SK-N-SH (cell line): ENCODE measurements around the gene KCNJ9. TPM values are rescaled to one million over a fixed set of nuclear protein-coding genes. Genes with fewer than 3 reads are reported as not detected.
"Not testable (repeated sequence)": the region's sequence is repeated elsewhere in the genome, so short reads cannot be mapped to it uniquely, and the experiment has no call there.

Experiments used
- CTCF ChIA-PET: fragments of 300-600, 350-600 bp; formaldehyde crosslinking; extraction: SDS; loops from one replicate; lab custom pipeline; 2021; lab: Yijun Ruan, JAX
- POLR2A ChIA-PET: fragments of 350-600 bp; sonication (Branson Sonifier 250); formaldehyde crosslinking; extraction: SDS; loops from one replicate; lab custom pipeline; 2020; ENCODE audit warnings: antibody characterized with exemption, inconsistent platforms; lab: Yijun Ruan, JAX
- DNase-seq: peaks from one replicate; pipeline ENCODE4 v3.0.0; 2012
- H2AFZ ChIP-seq: fragments of 200-600 bp; sonication (generic); 2 replicates; pipeline ENCODE4 v1.8.1; 2016; ENCODE audit warnings: antibody characterized with exemption, mild to moderate bottlenecking, low read depth
- H3F3A ChIP-seq: fragments of 200-600 bp; sonication (generic); replicated peaks from 2 replicates; pipeline ENCODE3; 2016; ENCODE audit warnings: antibody characterized with exemption, mild to moderate bottlenecking; ENCODE audit not compliant: insufficient read depth
- H3K27ac ChIP-seq, 2 experiments: fragments of 200-500 bp in 1 of 2; fragments of 200-600 bp in 1 of 2; sonication (Bioruptor generic) in 1 of 2; sonication (generic), shearing (Covaris generic) in 1 of 2; 2 replicates each; pipeline versions ENCODE4 v1.5.1 to v1.6.1; 2014 to 2016; ENCODE audit warnings: low read depth in 2 of 2, inconsistent platforms in 1 of 2, low read length in 1 of 2, mild to moderate bottlenecking in 1 of 2, mixed read lengths in 1 of 2
- H3K27me3 ChIP-seq: fragments of 200-600 bp; sonication (generic), shearing (Covaris generic); 2 replicates; pipeline ENCODE4 v1.6.1; 2016; ENCODE audit warnings: mixed run types; ENCODE audit not compliant: insufficient read depth
- H3K36me3 ChIP-seq, 2 experiments: fragments of 200-500 bp in 1 of 2; fragments of 200-600 bp in 1 of 2; sonication (Bioruptor generic) in 1 of 2; sonication (generic) in 1 of 2; replicated peaks in 1 of 2; 2 replicates each; pipeline versions ENCODE3 to v1.5.1; 2014 to 2016; ENCODE audit warnings: low read length in 1 of 2, mild to moderate bottlenecking in 1 of 2; ENCODE audit not compliant: insufficient read depth in 2 of 2, control insufficient read depth in 1 of 2
- H3K4me1 ChIP-seq, 2 experiments: fragments of 200-500 bp in 1 of 2; fragments of 200-600 bp in 1 of 2; sonication (Bioruptor generic) in 1 of 2; sonication (generic), shearing (Covaris generic) in 1 of 2; 2 replicates each; pipeline versions ENCODE4 v1.5.1 to v1.6.1; 2014 to 2016; ENCODE audit warnings: low read depth in 1 of 2, low read length in 1 of 2, mixed run types in 1 of 2; ENCODE audit not compliant: insufficient read depth in 2 of 2, control insufficient read depth in 1 of 2
- H3K4me2 ChIP-seq: fragments of 200-600 bp; sonication (generic), shearing (Covaris generic); 2 replicates; pipeline ENCODE4 v1.6.1; 2017; ENCODE audit warnings: mixed run types
- H3K4me3 ChIP-seq, 2 experiments: fragments of 200-500 bp in 1 of 2; fragments of 200-600 bp in 1 of 2; sonication (Bioruptor generic) in 1 of 2; sonication (generic), shearing (Covaris generic) in 1 of 2; 2 replicates each; pipeline versions ENCODE4 v1.5.1 to v1.8.1; 2014 to 2016; ENCODE audit warnings: low read depth in 2 of 2, inconsistent platforms in 1 of 2, low read length in 1 of 2, mild to moderate bottlenecking in 1 of 2, mixed read lengths in 1 of 2, moderate library complexity in 1 of 2
- H3K79me2 ChIP-seq: fragments of 200-600 bp; sonication (generic); 2 replicates; pipeline ENCODE4 v1.8.1; 2017; ENCODE audit warnings: mild to moderate bottlenecking; ENCODE audit not compliant: insufficient read depth
- H3K9ac ChIP-seq: fragments of 200-600 bp; sonication (generic); 2 replicates; pipeline ENCODE4 v1.6.1; 2017; ENCODE audit warnings: mixed run types
- H3K9me2 ChIP-seq: fragments of 200-600 bp; sonication (generic); 2 replicates; pipeline ENCODE4 v1.6.1; 2017; ENCODE audit warnings: mixed run types
- H3K9me3 ChIP-seq: fragments of 200-600 bp; sonication (generic); 2 replicates; pipeline ENCODE4 v1.6.1; 2017; ENCODE audit warnings: mixed run types, mild to moderate bottlenecking, moderate library complexity
- H4K20me1 ChIP-seq: fragments of 200-600 bp; sonication (generic); 2 replicates; pipeline ENCODE4 v1.6.1; 2017; ENCODE audit warnings: mild to moderate bottlenecking, mixed run types; ENCODE audit not compliant: insufficient read depth
- CHD2 ChIP-seq: fragments of 150-350 bp; IDR thresholded peaks from 2 replicates; pipeline ENCODE4 v1.6.1; 2018; ENCODE audit warnings: low read length; ENCODE audit not compliant: partially characterized antibody
- EP300 ChIP-seq, 2 experiments: IDR thresholded peaks; 2 replicates each; pipeline versions ENCODE4 v1.4.0 to v1.6.1; 2012; ENCODE audit warnings: borderline replicate concordance in 1 of 2, low read depth in 1 of 2, low read length in 1 of 2
- GABPA ChIP-seq: IDR thresholded peaks from 2 replicates; pipeline ENCODE4 v1.4.0; 2012; ENCODE audit warnings: low read depth, mild to moderate bottlenecking
- GATA2 ChIP-seq: sonication (generic); formaldehyde crosslinking; IDR thresholded peaks from 2 replicates; pipeline ENCODE4 v1.5.0; 2020; ENCODE audit warnings: mild to moderate bottlenecking, missing genetic modification reagents
- IRF3 ChIP-seq: fragments of 150-350 bp; IDR thresholded peaks from 2 replicates; pipeline ENCODE4 v1.6.1; 2016; ENCODE audit warnings: mild to moderate bottlenecking, low read depth, low read length
- JUND ChIP-seq: IDR thresholded peaks from 2 replicates; pipeline ENCODE4 v1.4.0; 2012
- MAX ChIP-seq: IDR thresholded peaks from 2 replicates; pipeline ENCODE4 v1.4.0; 2012; ENCODE audit warnings: low read depth
- NFIC ChIP-seq: IDR thresholded peaks from 2 replicates; pipeline ENCODE4 v1.4.0; 2012; ENCODE audit warnings: borderline replicate concordance
- RAD21 ChIP-seq: IDR thresholded peaks from 2 replicates; pipeline ENCODE4 v1.6.1; 2012; ENCODE audit warnings: mild to moderate bottlenecking, low read length
- RXRA ChIP-seq: IDR thresholded peaks from 2 replicates; pipeline ENCODE4 v1.4.0; 2012; ENCODE audit warnings: low read depth, mild to moderate bottlenecking, borderline replicate concordance
- SIN3A ChIP-seq: IDR thresholded peaks from 2 replicates; pipeline ENCODE4 v1.6.1; 2012; ENCODE audit warnings: low read depth, mild to moderate bottlenecking, low read length, moderate library complexity, borderline replicate concordance
- SMC3 ChIP-seq: IDR thresholded peaks from 2 replicates; pipeline ENCODE4 v1.6.1; 2012; ENCODE audit warnings: low read depth, low read length, improper control_type of control experiment
- USF2 ChIP-seq: fragments of 150-350 bp; IDR thresholded peaks from 2 replicates; pipeline ENCODE4 v1.6.1; 2017; ENCODE audit warnings: antibody characterized with exemption, low read length, low read depth, borderline replicate concordance
- YY1 ChIP-seq: IDR thresholded peaks from 2 replicates; pipeline ENCODE4 v1.4.0; 2012; ENCODE audit warnings: low read depth, mild to moderate bottlenecking
- ZBTB33 ChIP-seq: IDR thresholded peaks from 2 replicates; pipeline ENCODE4 v1.4.0; 2012; ENCODE audit warnings: low read depth, borderline replicate concordance
- WGBS: methylation state at CpG from one replicate; pipeline ENCODE4 v1.1.6; 2017; ENCODE audit warnings: low lambda C conversion rate; 5-methylcytosine and 5-hydroxymethylcytosine counted together
- polyA plus RNA-seq, 3 experiments: library from polyadenylated mRNA; depleted of rRNA; stranded (reverse); fragments of >200 nt; gene quantifications; 2 replicates each; pipeline ENCODE4 v1.2.3, GENCODE V29; 2012
- TF ChIP-seq, protein P1 (sequence below): IDR thresholded peaks from 2 replicates; pipeline ENCODE4 v1.6.1; 2012; ENCODE audit warnings: mild to moderate bottlenecking, low read depth, low read length, moderate library complexity

The KCNJ9 gene
- polyA plus RNA-seq, 1 of the 3 experiments (the other 2 are of a cell fraction), result 0.02 TPM

DNA sequence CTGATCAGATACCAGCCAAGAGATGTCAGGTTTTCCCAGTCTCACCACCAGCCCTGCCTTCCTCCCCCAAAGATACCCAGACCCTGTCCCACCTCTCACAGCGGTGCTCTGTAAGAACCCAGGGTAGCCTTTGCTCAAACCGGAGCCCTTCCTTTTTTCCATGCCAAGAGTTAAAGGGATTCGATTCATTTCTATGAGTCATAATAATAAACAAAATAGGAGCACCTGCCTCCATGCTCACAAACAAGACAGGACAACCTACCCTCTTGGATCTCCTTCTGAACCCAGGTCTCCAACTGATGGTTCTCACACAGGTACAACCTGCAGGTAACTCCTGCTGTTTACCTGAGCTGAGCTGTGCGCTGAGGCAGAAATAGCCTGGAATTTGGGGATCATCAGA is 28.3 kb downstream of the KCNJ9 start (continued):
- TF ChIP-seq GATA2 (no peak), RAD21 (no peak), EP300 (IDR thresholded peaks at IDR 0.05; ENCODE audit: borderline replicate concordance in 1 of 2, low read depth in 1 of 2, low read length in 1 of 2) (no peak), MAX (no peak)

- H3K27me3 ChIP-seq, H3F3A ChIP-seq, H3K27ac ChIP-seq, H3K36me3 ChIP-seq, H3K4me2 ChIP-seq, H3K9ac ChIP-seq, POLR2A ChIA-PET, H3K9me2 ChIP-seq, H3K4me3 ChIP-seq, H4K20me1 ChIP-seq, H2AFZ ChIP-seq, H3K79me2 ChIP-seq, H3K9me3 ChIP-seq, DNase-seq, H3K4me1 ChIP-seq: not testable (repeated sequence)
- WGBS, result 86% methylated on average over 10 of the region's 10 CpGs
- CTCF ChIA-PET, result interaction anchor here (1.2 to 2.9 kb wide), 2 partner anchors 10 to 82 kb away, joined by 3 to 13 read pairs; no protein-coding TSS in a partner anchor
Observed at GRCh38 chr1:160111462-160111861, 30.1 kb downstream of the KCNJ9 start.

DNA sequence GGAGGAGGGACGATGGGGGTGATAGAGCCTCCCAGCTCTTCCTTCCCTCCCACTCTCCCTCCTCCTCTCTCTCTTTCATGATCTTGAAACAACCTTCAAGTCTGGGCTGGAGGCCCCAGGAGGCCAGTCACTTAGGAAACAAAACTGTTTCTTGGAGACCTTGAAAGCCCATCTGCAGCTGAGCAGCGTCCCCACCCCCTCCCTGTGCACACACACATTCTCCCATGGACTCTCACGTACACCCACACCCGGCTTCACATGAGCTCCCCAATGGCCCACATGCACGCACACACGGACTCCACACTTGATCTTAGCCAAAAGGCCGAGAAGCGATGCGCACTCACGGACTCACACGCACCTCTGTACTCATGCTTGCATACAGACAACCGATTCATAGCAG is 31.0 kb downstream of the KCNJ9 start:
- H3K27me3 ChIP-seq, result peaks cover 9% of the 10 kb centered on the region; the same call in 1 of the 2 replicates
- ChIA-PET POLR2A (no interaction called here), CTCF (interaction anchor here (1.2 to 2.9 kb wide), 2 partner anchors 11 to 106 kb away, joined by 4 to 13 read pairs; no protein-coding TSS in a partner anchor)
- 84% methylated on average over 10 of the region's 12 CpGs for WGBS
- no peaks in the 10 kb centered on the region for H3F3A ChIP-seq
- no peaks in the 10 kb centered on the region for H3K9me3 ChIP-seq
- H3K9me2 ChIP-seq, result no peaks in the 10 kb centered on the region
- no peak overlapping the region for H3K4me2 ChIP-seq
- H3K79me2 ChIP-seq, result no peaks in the 10 kb centered on the region
- no peak overlapping the region for H2AFZ ChIP-seq
- H3K27ac ChIP-seq, result no peak overlapping the region
- H4K20me1 ChIP-seq, result no peaks in the 10 kb centered on the region
- H3K36me3 ChIP-seq, result no peaks in the 10 kb centered on the region
- no peak overlapping the region for H3K4me3 ChIP-seq
- DNase-seq, result no peak
- peaks cover 0 to 6% of the 10 kb centered on the region in 2 experiments; a peak in 1 of 4 replicates for H3K4me1 ChIP-seq
- TF ChIP-seq JUND, result no peak
- no peak for TF ChIP-seq ZBTB33
- TF ChIP-seq GATA2, result no peak
- no peak for TF ChIP-seq NFIC
- TF ChIP-seq, protein P1, sequence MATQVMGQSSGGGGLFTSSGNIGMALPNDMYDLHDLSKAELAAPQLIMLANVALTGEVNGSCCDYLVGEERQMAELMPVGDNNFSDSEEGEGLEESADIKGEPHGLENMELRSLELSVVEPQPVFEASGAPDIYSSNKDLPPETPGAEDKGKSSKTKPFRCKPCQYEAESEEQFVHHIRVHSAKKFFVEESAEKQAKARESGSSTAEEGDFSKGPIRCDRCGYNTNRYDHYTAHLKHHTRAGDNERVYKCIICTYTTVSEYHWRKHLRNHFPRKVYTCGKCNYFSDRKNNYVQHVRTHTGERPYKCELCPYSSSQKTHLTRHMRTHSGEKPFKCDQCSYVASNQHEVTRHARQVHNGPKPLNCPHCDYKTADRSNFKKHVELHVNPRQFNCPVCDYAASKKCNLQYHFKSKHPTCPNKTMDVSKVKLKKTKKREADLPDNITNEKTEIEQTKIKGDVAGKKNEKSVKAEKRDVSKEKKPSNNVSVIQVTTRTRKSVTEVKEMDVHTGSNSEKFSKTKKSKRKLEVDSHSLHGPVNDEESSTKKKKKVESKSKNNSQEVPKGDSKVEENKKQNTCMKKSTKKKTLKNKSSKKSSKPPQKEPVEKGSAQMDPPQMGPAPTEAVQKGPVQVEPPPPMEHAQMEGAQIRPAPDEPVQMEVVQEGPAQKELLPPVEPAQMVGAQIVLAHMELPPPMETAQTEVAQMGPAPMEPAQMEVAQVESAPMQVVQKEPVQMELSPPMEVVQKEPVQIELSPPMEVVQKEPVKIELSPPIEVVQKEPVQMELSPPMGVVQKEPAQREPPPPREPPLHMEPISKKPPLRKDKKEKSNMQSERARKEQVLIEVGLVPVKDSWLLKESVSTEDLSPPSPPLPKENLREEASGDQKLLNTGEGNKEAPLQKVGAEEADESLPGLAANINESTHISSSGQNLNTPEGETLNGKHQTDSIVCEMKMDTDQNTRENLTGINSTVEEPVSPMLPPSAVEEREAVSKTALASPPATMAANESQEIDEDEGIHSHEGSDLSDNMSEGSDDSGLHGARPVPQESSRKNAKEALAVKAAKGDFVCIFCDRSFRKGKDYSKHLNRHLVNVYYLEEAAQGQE, result no peak
- no peak for TF ChIP-seq YY1
- no peak for TF ChIP-seq USF2
- no peak for TF ChIP-seq SIN3A
- TF ChIP-seq IRF3, result no peak
- TF ChIP-seq CHD2, result no peak
- TF ChIP-seq GABPA, result no peak
- no peak for TF ChIP-seq SMC3
- no peak for TF ChIP-seq RXRA
- no peak overlapping the region for H3K9ac ChIP-seq
